SHP77 treated with DMSO at 0.1 percent for 48 hours (cell line): ENCODE results near the gene TMEM214.

Source experiments
- DNase-seq: peaks from one replicate; lab custom pipeline; 2025; lab: John Stamatoyannopoulos, UW

The TMEM214 gene

GRCh38 chr2:27010139-27010538 lies 22.6 kb upstream of the TMEM214 start:
- no peak for DNase-seq

DNA sequence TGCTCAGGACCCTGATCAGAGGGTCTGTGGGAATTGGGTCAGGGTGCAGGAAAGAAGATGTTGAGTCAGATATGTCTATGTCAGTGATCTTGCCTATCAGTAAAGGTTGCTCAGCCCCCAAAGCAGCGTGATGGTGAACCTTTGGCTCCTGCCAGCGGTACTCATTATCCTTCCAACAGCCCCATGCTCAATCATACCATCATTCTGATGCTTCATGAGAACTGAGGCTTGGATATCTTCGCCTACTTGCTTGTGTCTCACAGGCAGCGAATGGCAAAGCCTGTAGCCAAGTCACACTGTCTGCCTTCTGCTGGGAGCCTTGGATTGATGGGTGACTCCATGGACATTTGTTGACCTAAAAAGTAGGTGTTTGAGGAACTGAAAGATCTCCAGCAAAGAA lies 19.0 kb upstream of the TMEM214 start:
- DNase-seq: no peak

- DNase-seq: no peak
Measured at GRCh38 chr2:27014771-27015433, 17.9 kb upstream of the TMEM214 start.

GRCh38 chr2:27016801-27017325 lies 15.9 kb upstream of the TMEM214 start:
- DNase-seq: peak; percentile 23

- DNase-seq: no peak
Measured at GRCh38 chr2:27018142-27018541, 14.6 kb upstream of the TMEM214 start.

DNA sequence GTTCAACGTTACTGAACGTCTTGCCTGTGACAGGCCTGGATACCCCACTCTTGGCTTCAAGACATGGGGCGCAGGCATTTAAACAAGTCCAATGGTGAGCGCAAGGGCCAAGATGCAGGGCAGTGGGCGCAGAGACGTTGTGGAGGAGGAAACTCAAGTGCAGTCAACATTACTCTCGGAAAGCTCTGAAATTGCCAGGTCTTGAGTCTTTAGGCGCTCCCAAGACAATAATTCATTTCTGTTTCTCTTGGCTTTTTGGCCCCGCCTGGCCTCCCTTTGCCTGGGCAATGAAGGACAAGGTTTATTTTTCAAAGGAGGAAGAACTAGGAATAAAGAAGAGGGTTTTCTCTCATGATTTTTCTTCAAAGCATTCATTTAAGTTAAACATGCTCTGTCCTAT lies 13.3 kb upstream of the TMEM214 start:
- no peak for DNase-seq

DNA sequence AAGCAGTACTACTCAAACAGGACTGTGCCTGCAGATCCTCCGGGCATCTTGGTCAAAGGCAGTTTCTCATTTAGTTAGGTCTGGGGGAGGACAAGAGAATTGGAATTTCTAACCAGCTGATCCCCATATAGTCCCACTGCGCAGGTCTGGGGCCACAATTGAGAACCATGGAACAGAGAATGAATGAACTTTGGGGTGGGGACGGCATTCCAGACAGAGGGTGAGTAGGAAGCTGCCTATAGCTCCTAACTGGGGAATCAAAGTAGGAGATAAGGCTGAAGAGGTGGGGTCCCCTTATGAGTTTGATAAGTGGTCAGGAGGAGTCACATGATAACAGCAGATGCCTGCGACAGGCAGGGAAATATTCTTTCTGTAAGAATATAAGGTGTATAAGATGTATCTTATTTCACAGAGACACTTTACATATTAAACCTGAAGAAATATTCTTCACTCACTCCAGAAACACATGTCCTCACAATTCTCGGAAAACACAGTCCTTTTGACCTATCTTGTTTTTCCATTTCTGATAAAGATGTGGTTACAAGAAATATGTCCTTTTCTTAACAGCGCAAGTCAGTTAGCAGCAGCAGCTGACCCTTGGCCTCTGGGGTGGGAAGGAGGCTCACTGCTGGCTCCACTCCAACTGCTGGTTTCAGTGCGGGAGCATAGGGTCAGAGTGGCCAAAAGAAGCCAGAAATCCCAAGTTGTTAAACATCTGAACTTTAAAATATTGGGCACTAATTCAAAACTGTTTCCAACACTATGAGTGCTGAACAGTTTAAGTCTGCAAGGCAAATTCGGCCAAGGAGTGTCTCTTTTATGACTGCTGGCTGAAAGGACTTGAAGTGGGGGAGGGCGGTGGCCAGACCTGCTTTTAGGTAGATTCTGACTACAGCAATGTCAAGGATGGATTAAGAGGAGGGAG lies 12.6 kb upstream of the TMEM214 start:
- DNase-seq: no peak

DNA sequence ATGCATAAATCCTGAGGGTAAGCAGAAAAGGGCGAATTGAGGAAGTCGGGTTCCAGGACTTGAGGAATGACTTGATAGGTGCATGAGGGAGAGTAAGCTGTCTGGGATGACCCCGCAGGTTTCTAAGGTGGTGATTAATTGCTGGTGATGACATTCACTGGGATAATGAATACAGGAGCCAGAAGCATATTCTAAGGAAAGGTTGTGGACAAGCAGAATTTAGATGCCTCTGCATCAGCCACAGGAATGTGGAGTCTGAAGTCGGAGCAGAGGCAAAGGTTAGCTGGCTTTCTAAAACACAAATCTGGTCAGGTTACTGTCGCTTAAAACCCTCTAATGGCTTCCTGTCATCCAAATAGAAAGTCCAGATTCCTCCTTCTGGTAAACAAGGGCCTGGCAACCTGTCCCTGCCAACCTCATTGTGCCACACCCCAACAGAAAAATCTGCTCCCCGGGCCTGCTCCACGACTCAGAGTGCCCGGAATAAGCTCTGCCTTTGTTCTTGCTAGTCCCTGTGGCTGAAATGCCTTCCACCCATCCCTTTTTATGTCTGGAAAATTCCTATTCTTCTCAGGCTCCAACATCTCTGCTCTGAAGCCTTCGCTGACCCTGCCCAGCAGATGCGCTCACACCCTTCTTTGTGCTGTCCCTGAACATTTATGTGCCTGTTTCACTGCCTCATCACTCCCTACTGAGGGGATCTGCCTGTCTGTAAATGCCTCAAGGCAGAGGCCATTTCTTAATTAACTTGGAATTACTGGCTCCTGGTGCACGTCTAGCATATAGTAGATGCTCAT lies 11.3 kb upstream of the TMEM214 start:
- DNase-seq: no peak

DNA sequence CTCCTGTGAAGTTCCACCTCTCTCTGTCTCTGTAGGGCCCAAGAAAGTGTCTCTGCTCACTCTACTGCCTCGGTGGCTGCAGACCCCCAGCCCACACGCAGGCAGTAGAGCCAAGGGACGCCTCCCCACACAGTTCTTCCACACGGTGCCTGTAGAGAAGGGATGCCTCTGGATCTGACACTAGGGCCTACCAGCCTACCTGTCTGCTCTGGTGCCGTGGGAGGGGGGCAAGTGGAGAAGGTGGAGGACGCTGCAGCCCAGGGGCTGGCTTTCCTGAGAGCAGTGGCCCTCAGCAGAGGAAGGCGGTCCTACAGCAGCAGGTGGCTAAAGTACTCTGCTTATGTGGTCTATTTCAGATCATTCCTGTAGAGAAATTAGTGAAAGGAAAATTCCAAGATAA lies 9.0 kb upstream of the TMEM214 start:
- DNase-seq: no peak

DNA sequence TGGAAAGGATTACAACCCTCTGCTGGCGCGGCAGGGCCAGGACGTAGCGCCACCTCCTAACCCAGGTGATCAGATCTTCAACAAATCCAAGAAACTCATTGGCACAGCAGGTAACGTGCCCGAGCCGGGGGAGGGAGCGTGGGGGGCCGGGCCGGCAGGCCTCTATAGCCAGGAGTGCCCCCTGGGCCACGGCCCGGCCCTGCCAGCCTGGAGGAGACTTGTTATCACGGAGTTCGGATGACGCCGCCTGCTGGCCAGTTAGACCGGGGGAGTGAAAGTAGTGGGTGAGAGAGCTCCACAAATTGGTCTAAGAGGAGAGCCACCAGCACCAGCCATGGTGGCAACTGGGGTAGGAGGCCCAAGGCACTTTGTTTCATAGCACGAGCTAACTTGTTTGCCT lies 8.6 kb upstream of the TMEM214 start:
- no peak for DNase-seq

- no peak for DNase-seq
Measured at GRCh38 chr2:27024812-27025211, 8.0 kb upstream of the TMEM214 start.

GRCh38 chr2:27025281-27025800 lies 7.4 kb upstream of the TMEM214 start:
- DNase-seq: no peak

- no peak for DNase-seq
Measured at GRCh38 chr2:27025861-27026851, 6.6 kb upstream of the TMEM214 start.

DNA sequence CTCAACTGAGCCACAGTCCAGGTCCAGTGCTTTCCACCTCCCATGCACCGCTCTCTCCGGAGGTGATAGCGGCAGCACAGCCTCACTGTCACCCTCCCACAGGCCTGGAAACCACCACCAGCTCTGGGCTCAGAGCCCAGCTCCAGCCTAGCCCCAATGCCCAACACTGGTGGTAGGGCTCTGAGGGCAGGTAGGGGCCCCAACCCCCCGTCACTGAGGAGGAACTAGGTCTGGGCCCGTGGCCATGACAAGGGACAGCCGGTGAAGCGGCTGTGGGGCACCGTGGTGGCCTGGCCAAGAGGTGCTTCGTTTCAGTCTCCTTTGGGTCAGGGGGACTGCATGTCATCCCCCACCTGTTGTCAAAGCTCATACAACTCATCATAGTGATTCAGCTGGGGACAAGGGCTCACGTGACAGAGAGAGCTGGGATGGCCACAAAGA lies 5.5 kb upstream of the TMEM214 start:
- no peak for DNase-seq

- no peak for DNase-seq
Measured at GRCh38 chr2:27029051-27029450, 3.7 kb upstream of the TMEM214 start.

GRCh38 chr2:27033253-27033852 lies 588 bp downstream of the TMEM214 start:
- no peak for DNase-seq

DNA sequence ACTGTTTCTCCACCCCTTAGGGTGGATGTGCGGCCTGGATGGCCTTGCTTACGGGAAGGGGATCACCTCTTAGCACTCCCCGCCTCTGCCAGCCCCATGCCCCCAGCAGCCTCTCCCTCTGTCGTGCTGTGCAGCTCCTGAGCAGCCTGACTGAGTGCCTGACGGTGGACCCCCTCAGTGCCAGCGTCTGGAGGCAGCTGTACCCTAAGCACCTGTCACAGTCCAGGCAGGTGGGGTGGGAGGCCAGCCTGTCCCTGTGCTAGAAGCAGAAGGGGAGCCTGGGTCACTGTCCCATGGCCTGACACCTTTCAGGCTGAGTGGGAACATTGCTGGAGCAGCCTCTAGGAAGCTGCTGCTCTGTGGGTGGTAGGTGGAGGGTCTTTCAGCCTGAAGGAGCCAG lies 5.2 kb downstream of the TMEM214 start:
- DNase-seq: no peak

DNA sequence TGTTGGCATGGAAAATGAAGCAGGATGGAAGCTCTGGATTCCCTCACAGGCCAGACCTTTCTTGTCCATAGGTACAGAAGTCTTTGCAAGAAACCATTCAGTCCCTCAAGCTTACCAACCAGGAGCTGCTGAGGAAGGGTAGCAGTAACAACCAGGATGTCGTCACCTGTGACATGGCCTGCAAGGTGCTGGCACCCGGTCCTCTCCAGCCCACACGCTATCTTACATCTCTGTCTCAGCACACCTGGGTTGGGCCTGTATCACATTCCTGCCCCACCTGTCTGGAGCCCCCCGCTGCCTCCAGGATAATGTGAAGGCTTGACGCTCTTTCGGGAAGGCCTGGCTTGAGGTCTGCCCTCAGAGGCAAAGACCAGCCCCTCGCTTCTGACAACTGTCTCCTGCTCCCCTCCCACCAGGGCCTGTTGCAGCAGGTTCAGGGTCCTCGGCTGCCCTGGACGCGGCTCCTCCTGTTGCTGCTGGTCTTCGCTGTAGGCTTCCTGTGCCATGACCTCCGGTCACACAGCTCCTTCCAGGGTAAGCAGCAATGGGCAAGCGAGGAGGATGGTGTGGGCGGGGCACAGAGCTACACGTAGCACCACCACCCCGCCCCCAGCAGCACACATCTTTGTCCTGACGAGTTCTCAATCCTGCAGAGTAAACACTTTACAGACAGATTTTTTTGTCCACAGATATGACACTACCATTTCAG lies 6.0 kb downstream of the TMEM214 start:
- no peak for DNase-seq

- no peak for DNase-seq
Measured at GRCh38 chr2:27039426-27039825, 6.7 kb downstream of the TMEM214 start.

DNA sequence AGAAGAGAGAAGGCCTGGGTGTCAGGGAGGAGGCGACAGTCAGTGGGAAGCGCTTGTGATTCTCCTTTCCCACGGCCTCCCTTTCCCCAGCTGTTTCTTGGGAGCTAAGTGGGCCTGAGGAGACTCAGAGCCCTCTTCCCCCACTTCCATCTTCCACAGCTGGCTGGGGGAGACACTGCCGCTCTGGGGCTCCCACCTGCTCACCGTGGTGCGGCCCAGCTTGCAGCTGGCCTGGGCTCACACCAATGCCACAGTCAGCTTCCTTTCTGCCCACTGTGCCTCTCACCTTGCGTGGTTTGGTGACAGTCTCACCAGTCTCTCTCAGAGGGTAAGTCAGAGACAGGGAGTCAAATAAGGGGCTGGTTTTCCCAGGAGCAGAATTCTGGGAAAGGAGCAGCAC lies 7.1 kb downstream of the TMEM214 start:
- DNase-seq: no peak
